Fibroblast of skin of left biceps (primary cell): ENCODE measurements around the gene MTUS2.

Experiments
- DNase-seq, 2 experiments: peaks; one replicate each; pipeline ENCODE4 v3.0.0-alpha.2; 2013; ENCODE audit warnings: low read depth in 2 of 2

Gene MTUS2

GRCh38 chr13:29449726-29450125, 629.6 kb downstream of the MTUS2 start:
- DNase-seq, result no peak

- DNase-seq, result no peak
Measured at GRCh38 chr13:29451976-29452375, 631.8 kb downstream of the MTUS2 start.

- DNase-seq, result no peak
Measured at GRCh38 chr13:29452773-29453616, 632.9 kb downstream of the MTUS2 start.

- DNase-seq, result no peak
Measured at GRCh38 chr13:29453617-29454011, 633.5 kb downstream of the MTUS2 start.

GRCh38 chr13:29454931-29455481, 634.9 kb downstream of the MTUS2 start:
- no peak for DNase-seq

- no peak for DNase-seq
Measured at GRCh38 chr13:29456419-29456818, 636.3 kb downstream of the MTUS2 start.

GRCh38 chr13:29457299-29457698, 637.2 kb downstream of the MTUS2 start:
- DNase-seq, result peak; percentile 84 to 86

- DNase-seq, result no peak
Measured at GRCh38 chr13:29458419-29458818, 638.3 kb downstream of the MTUS2 start.

GRCh38 chr13:29459813-29460355, 639.7 kb downstream of the MTUS2 start:
- no peak for DNase-seq

GRCh38 chr13:29464105-29464679, 644.1 kb downstream of the MTUS2 start:
- no peak for DNase-seq

GRCh38 chr13:29465741-29466293, 645.7 kb downstream of the MTUS2 start:
- peak in 1 of 2 experiments; percentile 33 for DNase-seq

GRCh38 chr13:29471551-29471950, 651.4 kb downstream of the MTUS2 start:
- DNase-seq, result no peak

- no peak for DNase-seq
Measured at GRCh38 chr13:29472332-29472961, 652.3 kb downstream of the MTUS2 start.

GRCh38 chr13:29473166-29473565, 653.0 kb downstream of the MTUS2 start:
- DNase-seq, result no peak

- peak in 1 of 2 experiments; percentile 58 for DNase-seq
Measured at GRCh38 chr13:29474991-29475390, 654.9 kb downstream of the MTUS2 start.

GRCh38 chr13:29476046-29476445, 655.9 kb downstream of the MTUS2 start:
- DNase-seq, result no peak

GRCh38 chr13:29479716-29480492, 659.8 kb downstream of the MTUS2 start:
- DNase-seq, result no peak

GRCh38 chr13:29480893-29481525, 660.9 kb downstream of the MTUS2 start:
- DNase-seq, result no peak

- no peak for DNase-seq
Measured at GRCh38 chr13:29481603-29482002, 661.5 kb downstream of the MTUS2 start.

GRCh38 chr13:29482504-29482903, 662.4 kb downstream of the MTUS2 start:
- DNase-seq, result no peak

- no peak for DNase-seq
Measured at GRCh38 chr13:29483211-29483610, 663.1 kb downstream of the MTUS2 start.
